HG02981 (cell line): Measurements from ENCODE around the gene CPNE9.

Experiments used
- ATAC-seq: cut with Tn5 transposase; IDR thresholded peaks from one replicate; pipeline ENCODE4 v1.9.1; 2021; ENCODE audit warnings: mild to moderate bottlenecking, moderate library complexity; ENCODE audit not compliant: unreplicated experiment

Gene CPNE9

GRCh38 chr3:9686703-9687102 is 16.9 kb upstream of the CPNE9 start:
- ATAC-seq = no peak

GRCh38 chr3:9687514-9687913 is 16.1 kb upstream of the CPNE9 start:
- ATAC-seq = no peak

- no peak for ATAC-seq
Observed at GRCh38 chr3:9688961-9689360, 14.7 kb upstream of the CPNE9 start.

GRCh38 chr3:9689757-9690156 is 13.9 kb upstream of the CPNE9 start:
- no peak for ATAC-seq

GRCh38 chr3:9690451-9691450 is 12.9 kb upstream of the CPNE9 start:
- ATAC-seq = peak; percentile 99

- no peak for ATAC-seq
Observed at GRCh38 chr3:9691636-9692035, 12.0 kb upstream of the CPNE9 start.

GRCh38 chr3:9692416-9692815 is 11.2 kb upstream of the CPNE9 start:
- ATAC-seq = no peak

- ATAC-seq = no peak
Observed at GRCh38 chr3:9695345-9695744, 8.3 kb upstream of the CPNE9 start.

- no peak for ATAC-seq
Observed at GRCh38 chr3:9695746-9696145, 7.9 kb upstream of the CPNE9 start.

- ATAC-seq = no peak
Observed at GRCh38 chr3:9696480-9697220, 7.0 kb upstream of the CPNE9 start.

GRCh38 chr3:9697892-9698291 is 5.7 kb upstream of the CPNE9 start:
- ATAC-seq = no peak

GRCh38 chr3:9698293-9698692 is 5.3 kb upstream of the CPNE9 start:
- no peak for ATAC-seq

GRCh38 chr3:9700536-9700935 is 3.1 kb upstream of the CPNE9 start:
- ATAC-seq = no peak

GRCh38 chr3:9701006-9701405 is 2.6 kb upstream of the CPNE9 start:
- ATAC-seq = no peak

GRCh38 chr3:9701711-9702110 is 1.9 kb upstream of the CPNE9 start:
- ATAC-seq = no peak

GRCh38 chr3:9703240-9703639 is 393 bp upstream of the CPNE9 start:
- ATAC-seq = no peak

GRCh38 chr3:9704347-9705322 is 1.0 kb downstream of the CPNE9 start:
- ATAC-seq = no peak

- no peak for ATAC-seq
Observed at GRCh38 chr3:9710174-9710739, 6.6 kb downstream of the CPNE9 start.

GRCh38 chr3:9712415-9712814 is 8.8 kb downstream of the CPNE9 start:
- no peak for ATAC-seq

- no peak for ATAC-seq
Observed at GRCh38 chr3:9713142-9713541, 9.5 kb downstream of the CPNE9 start.
